Muscle of back (tissue), 11 donors: Measurements from ENCODE around the gene MAN1C1. TPM values are rescaled to one million over a fixed set of nuclear protein-coding genes. Genes with fewer than 3 reads are reported as not detected.

ENCODE experiments used
- DNase-seq, 3 donors: peaks; one replicate each; pipeline versions ENCODE4 v3.0.0 to v3.0.0-alpha.2; 2013
- polyA plus RNA-seq, 10 donors: library from polyadenylated mRNA; unstranded; fragments of 120-200 nt; gene quantifications; one replicate each; pipeline ENCODE4 v1.2.1, GENCODE V29; 2013; ENCODE audit not compliant: insufficient read length in 10 of 10

The MAN1C1 gene
- polyA plus RNA-seq, 10 donors: 9.1 to 15.4 (median 12.1) TPM

GRCh38 chr1:25779388-25779787 is 162.8 kb downstream of the MAN1C1 start:
- no peak for DNase-seq

GRCh38 chr1:25779894-25780293 is 163.3 kb downstream of the MAN1C1 start:
- no peak for DNase-seq

- DNase-seq: peak in 1 of 3 donors; percentile 56
Measured at GRCh38 chr1:25780318-25781129, 163.9 kb downstream of the MAN1C1 start.

- no peak for DNase-seq
Measured at GRCh38 chr1:25781130-25781433, 164.5 kb downstream of the MAN1C1 start.

- DNase-seq: no peak
Measured at GRCh38 chr1:25782608-25783201, 166.1 kb downstream of the MAN1C1 start.

DNA sequence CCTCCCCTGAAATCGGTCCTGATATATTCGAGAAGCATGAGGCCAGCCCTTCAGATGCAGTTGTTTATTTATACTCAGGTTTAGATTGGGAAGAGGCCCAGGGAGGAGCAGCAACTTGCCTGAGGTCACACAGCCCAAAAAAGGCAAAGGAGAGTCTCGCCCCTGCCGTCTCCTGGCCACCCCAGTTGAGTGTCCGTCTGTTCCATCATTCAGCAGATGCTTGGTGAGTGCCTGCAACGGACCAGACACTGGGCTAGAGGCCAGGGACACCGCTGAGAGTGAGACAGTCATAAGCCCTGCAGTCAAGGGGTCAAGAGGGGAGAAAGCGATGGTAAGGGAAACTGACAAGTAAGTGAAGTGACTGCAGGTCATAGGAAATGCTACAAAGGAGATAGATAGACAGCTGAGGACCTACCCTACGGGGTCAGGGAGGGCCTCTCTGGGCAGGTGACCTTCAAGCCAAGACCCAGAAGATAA is 168.0 kb downstream of the MAN1C1 start:
- DNase-seq: no peak

DNA sequence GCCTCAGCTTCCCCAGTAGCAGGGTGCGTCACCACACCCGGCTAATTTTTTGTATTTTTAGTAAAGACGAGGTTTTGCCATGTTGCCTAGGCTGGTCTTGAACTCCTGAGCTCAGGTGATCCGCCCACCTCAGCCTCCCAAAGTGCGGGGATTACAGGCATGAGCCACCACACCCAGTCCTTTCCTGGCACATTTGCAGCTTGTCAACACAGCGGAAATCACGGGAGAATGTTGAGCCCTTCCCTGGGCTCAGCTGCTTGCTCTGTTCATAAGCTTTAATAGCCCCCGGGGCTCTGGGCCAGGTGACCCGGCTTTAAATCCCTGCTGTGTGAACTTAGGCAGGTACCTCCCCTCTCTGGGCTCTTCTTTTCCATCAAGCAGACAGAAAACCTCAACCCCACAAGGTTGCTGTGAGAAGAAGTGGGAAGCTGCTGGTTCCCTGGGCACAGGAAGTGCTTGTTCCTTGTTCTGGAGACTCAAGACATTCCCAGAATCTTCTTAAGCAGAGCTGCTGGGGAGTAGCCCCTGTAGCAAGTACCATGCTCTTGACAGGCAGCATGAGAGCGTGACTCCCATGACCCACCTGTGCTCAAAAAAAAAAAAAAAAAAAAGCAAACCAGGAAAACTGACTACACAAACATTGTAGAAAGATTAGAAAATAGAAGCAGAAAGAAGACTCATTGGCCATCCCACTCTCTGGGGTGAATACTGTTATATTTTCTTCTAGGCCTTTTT is 168.9 kb downstream of the MAN1C1 start:
- DNase-seq: no peak

- no peak for DNase-seq
Measured at GRCh38 chr1:25786887-25787759, 170.5 kb downstream of the MAN1C1 start.

DNA sequence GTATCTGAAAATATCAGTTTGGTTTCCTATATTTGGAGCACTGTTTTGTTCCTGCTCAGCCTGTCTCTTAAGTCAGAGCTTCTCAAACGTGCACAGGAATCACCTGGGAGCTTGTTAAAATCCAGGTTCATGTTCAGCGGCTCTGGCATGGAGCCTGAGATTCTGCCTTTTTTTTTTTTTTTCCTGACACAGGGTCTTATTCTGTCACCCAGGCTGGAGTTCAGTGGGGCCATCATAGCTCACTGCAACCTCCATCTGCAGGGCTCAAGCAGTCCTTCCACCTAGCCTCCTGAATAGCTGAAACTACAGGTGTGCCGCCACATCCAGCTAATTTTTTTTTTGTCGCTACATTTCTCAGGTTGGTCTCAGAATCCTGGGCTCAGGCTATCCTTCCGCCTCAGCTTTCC is 171.2 kb downstream of the MAN1C1 start:
- no peak for DNase-seq

DNA sequence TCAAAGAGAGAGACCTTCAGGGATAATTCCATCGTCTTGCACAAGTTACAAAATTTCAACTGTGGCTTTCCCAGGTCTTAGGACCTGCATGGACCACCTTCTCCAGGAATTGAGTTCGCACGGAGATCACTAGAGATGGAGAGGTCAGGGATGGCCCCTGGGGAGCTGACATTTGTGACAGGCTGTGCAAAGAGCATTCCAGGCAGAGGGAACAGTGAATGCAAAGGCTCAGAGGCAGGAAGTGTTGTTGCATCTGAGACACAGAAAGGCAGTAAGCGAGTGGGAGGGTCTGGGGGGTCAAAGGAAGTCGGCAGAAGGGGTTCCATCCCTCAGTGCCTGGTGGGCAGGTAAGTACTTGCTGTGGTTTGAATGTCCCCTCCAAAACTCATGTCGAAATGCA is 173.9 kb downstream of the MAN1C1 start:
- no peak for DNase-seq

- DNase-seq: no peak
Measured at GRCh38 chr1:25792115-25792514, 175.5 kb downstream of the MAN1C1 start.

GRCh38 chr1:25793585-25794170 is 177.1 kb downstream of the MAN1C1 start:
- DNase-seq: no peak

DNA sequence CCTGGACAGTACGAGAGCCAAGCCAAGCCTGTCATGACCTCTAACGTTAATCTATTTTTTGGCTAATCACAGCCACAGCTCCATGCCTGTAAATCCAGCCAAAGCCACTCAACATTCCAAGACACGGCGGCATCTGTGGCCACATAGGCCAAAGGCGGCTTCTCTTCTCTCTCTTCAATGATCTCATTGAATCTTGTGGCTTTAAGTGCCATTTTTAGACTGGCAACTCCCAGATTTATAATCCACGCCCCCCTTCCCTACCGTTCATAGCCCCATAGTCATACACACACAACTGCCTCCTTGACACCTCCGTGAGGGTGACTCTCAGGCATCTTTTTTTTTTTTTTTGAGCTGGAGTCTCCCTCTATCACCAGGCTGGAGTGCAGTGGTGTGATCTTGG is 177.7 kb downstream of the MAN1C1 start:
- no peak for DNase-seq

DNA sequence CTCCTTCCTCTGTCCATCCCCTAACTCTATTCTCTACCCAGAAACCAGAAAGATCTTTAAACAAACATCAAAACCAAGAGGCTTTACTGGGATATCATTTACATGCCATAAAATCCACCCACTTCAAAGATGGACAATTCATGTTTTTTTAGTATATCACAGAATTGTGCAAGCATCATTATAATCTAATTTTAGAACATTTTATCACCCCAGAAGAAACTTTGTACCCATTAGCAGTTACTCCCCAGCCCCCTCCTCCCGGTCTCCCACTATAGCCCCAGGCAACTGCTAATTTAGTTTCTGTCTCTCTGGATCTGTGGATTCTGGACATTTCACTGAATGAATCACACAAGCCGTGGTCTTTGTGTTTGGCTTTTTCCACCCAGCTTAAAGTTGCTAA is 178.6 kb downstream of the MAN1C1 start:
- no peak for DNase-seq

DNA sequence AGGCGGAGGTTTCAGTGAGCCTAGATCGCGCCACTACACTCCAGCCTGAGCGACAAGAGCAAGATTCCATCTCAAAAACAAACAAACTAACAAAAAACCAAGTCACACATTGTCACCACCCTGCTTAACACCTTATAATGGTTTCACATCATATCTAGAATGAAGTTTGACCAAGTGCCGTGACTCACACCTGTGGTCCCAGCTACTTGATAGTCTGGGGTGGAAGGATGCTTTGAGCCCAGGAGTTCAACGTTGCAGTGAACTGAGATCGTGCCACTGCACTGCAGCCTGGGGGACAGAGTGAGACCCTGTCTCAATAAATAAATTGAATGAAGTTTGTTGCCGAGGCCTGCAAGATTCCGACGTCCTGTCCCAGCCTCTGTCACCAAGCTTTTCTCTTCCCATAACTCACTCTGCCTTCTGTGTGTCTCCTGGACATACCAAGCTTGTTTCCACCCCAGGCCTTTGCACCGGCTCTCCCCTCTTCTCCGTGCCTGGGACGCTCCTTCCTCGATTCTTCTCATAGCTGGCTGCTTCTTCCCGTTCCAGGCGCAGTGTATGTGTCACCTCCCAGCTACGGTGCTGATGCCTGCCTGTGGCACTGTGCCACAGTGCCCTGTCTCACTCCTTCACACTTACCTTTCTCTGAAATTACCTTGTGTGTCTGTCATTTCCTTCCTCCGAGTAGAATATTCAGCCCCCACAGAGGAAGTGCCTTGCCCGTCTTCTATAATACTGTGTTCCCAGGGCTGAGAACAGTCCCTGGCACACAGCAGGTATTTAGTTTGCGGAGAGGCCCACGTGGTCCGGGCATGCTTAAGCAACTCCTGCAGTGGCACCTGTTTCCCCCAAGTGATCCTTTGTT is 179.6 kb downstream of the MAN1C1 start:
- DNase-seq: no peak

GRCh38 chr1:25796811-25797458 is 180.3 kb downstream of the MAN1C1 start:
- DNase-seq: peak; percentile 56 to 83 (median 72)

- no peak for DNase-seq
Measured at GRCh38 chr1:25797939-25798338, 181.3 kb downstream of the MAN1C1 start.

GRCh38 chr1:25798666-25799351 is 182.2 kb downstream of the MAN1C1 start:
- DNase-seq: no peak

- DNase-seq: no peak
Measured at GRCh38 chr1:25799352-25799934, 182.9 kb downstream of the MAN1C1 start.
